GM19455 (cell line): Measurements from ENCODE around the gene ITGB1BP1.
"Not testable (repeated sequence)": the region's sequence is repeated elsewhere in the genome, so short reads cannot be mapped to it uniquely, and the experiment has no call there.

Experiments
- ATAC-seq: cut with Tn5 transposase; IDR thresholded peaks from one replicate; pipeline ENCODE4 v1.9.1; 2021; ENCODE audit not compliant: unreplicated experiment

The ITGB1BP1 gene

DNA sequence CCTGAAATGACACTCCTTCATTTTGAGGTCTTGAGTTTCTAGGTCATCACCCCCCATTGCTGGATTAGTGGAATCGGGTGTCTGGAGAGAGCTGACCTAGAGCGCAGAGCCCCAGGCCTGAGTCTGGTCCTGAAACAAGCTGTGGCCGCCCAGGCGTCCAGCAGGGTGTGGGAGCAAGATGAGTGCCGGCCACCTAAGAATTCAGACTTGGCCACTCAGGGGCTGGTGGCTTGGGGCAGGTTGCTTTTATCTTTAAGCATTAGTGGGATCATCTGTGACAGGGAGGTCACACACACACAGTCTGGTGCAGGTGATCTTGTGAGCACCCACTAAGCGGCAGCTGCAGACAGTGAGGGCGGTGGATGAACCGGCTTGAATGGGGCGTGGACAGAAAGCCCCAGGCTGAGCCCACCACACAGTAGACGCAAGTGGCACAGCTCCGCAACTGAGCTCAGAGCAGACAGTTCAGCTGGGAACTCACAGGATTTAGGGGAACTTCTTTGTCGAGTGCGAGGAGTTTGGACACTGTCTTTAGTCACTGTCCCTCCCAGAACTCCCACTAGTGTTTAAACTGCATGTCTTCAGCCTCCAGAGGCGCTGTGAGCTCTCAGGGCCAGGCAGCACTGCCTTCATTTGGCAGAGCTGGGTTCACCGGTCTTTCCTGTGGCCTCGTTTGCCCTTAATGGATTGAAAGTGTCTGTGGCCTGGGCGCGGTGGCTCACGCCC is 21.5 kb downstream of the ITGB1BP1 start:
- ATAC-seq = no peak

DNA sequence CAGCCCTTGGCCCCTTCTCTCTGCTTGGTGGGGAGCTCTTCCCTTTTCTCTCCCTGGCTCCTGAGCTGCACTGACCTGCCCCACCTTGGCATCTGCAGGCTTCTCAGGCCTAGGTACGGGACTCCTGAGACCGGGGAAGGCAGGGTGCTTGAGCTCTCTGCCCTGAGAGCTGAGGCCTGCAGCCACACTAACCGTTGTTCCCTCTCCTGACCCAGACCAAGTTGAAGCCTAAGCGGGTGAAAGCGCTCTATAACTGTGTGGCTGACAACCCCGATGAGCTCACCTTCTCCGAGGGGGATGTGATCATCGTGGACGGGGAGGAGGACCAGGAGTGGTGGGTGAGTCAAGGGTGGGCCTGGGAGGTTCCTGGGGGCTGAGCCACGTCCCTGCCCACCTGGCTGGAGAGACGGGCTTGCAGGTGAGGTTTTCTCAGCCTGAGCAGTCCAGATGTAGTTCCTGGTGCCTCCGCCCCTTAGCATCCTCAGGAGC is 22.2 kb downstream of the ITGB1BP1 start:
- no peak for ATAC-seq

DNA sequence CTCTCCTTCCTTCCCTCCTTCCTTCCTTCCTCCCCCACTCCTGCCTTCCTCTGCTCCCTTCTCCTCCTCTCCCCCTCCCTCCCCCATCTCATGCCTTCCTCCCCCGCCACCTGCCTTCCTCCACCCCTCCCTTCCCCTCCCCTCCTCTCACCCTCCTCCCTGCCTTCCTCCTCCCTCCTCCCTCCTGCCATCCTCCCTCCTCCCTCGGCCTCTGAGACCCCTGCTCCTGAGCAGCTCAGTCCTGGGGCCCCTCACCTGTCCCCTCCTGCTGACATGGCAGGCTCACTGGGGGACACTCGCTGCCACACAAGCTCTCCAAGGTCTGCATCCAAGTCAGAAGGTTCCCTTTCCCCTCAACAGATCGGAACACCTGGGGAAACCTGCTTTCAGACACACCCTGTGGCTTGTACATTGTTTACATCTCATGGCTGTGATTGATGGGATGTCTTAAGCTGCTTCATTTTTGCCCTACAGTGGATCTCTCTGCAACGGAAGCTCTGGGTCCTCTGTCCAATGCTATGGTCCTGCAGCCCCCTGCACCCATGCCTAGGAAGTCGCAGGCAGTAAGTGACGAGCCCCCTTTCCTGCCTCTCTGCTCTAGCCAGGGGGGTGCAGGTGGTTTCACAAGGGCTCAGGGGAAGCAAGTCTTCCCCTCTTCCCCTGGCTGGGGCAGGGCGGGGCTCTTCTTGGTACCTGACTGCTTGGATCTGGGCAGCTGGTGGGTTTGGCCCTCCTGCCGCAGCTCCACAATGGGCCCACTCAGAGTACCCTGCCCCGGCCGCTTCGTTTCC is 22.9 kb downstream of the ITGB1BP1 start:
- no peak for ATAC-seq

DNA sequence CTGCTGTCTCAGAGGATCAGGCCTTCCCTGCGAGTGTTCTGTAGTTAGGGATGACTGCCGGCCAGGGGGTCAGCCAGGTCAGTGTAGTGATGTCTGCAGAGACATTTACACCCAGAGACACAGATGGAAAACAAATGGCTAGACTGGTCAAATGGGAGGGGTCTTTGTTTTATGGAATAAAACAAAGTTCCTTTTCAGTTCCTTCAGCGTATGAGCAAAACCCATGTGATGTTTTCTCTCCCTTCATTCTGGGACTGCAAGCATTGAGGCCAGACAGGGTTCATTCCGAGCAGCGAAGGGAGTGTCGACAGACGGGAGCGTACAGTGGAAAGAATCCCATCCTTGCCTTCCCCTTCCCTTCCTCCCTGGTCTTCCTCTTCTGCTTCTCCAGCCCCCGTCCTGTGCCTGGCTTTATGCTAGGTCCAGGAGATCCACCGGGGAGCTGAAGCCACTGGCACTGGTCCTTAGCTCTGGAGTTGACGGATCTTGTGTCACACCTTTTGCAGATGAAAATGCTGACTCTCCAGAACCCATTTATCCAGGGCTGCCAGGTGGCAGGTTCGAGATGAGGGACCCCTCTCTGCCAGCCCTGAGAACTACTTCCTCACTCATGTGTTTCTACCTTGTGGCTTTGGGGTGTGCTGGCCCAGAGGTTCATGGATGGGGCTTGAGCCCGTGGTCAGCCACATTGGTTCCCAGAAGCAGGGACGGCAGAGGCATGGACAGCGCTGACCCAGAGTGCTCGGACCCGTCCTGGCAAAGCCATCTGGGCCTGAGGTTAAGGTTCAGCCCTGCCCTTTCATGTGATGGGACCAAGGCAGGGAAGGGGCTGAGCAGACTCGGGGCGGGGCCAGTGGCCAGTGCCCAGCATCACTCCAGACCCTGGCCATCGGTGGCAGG is 24.2 kb downstream of the ITGB1BP1 start:
- no peak for ATAC-seq

DNA sequence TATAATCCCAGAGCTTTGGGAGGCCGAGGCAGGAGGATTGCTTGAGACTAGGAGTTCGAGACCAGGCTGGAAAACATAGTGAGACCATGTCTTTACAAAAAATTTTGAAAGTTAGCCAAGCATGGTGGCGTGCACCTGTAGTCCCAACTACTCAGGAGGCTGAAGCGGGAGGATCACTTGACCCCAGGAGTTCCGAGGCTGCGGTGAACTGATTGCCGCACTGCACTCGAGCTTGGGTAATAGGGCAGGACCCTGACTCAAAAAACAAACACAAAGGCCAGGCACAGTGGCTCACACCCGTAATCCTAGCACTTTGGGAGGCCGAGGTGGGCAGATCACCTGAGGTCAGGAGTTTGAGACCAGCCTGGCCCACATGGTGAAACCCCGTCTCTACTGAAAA is 25.1 kb downstream of the ITGB1BP1 start:
- ATAC-seq = not testable (repeated sequence)

DNA sequence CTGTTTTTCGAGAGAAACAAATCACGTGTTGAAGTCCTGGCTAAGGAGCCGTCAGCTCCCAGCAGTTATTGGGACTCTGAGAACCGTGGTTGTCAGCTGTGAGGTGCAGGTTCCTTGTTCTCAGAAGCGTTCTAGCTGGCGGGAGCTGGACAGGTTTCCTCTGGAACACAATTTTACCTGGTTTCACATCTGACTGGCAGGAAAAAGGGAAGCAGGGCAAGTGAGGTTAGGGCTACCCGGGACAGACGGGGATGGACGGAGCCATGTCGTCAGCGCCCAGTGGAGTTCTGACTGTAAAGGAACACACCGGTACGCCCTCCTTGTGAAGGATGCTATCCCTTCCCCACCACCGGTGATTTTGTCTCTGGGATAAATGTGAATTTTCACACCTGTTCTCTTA is 26.1 kb downstream of the ITGB1BP1 start:
- ATAC-seq = no peak

DNA sequence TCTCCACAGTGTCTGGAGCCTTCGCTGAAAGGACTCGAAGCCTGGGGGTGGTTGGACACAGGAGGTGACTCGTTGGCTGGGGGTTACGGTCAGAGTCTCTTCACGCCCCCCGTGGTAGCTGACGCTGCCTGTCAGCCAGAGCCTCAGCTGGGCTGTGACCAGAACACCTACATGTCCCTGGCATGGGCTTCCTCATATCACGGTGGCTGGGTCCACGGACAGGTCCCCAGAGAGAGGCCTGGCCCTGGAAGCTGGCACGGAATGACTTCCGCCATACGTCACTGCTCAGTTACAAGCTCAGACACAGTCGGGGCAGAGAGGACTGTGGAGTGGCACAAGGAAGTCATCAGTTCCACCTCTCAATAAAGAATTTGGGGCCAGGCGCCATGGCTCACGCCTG is 28.5 kb downstream of the ITGB1BP1 start:
- ATAC-seq = no peak

DNA sequence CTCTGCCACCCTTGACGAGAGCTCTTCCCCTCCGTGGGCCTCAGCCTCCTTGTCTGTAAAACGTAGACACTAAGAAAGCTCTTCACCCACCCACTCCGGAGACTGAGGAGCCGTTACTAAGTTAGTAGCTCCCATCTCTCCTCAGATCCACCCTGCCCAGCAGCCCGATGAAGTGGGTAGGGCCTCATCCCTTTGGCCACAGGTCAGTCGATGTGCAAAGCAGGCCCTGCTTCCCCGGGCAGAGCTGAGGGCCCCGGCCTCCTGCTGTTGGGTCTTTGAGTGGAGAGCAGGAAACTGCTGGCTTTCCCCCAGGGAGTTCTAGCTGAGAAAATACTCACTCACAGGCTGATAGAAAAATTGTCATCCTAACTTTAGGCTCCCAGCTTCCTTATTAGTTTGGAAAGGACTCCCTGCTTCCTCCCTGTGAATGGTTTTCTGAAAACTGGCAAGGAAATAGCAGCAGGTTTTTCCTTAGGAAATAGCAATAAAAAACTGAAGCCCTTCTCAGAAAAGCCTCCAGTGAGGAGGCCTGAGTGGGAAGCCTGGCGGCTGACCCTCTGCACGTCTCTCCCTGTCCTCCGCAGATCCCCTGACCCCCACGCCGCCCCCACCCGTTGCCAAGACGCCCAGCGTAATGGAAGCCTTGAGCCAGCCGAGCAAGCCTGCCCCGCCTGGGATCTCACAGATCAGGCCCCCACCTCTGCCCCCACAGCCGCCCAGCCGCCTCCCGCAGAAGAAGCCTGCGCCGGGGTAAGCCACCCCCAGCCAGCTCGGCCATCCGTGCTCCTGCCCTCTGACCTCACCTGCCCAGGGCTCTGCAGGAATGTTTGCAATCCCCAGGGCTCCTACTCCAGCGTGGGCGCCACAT is 30.2 kb downstream of the ITGB1BP1 start:
- ATAC-seq = no peak

DNA sequence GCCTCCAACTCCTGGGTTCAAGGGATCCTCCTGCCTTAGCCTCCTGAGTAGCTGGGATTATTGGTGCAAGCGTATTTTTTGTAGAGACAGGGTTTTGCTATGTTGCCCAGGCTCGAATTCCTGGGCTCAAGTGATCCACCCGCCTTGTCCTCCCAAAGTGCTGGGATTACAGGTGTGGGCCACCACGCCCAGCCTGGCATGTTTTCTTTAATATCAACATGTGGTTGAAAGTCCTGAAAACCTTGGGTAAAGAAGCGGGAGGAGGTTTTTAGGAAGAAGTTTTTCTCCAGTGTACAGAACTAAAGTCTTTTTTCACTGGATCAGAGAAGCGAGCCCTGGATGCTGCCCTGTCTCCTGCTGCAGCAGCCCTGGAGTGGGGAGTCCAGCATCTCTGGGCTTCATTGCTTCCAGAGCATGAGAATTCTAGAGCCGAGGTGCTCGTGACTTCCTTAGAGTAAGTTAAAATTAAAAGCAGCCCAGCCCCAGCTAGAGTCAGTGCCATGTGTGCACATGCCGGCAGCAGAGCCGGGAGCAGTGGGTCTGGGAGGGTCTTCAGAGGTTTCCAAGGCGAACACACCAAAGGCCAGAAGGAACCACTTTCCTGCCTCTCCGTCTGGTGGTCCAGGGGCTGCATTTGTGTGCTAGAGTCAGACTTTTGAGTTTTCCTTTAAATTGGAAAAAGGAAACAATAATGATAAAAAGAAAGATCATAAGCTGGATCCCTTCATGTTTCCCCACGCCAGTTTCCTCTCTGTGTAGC is 31.2 kb downstream of the ITGB1BP1 start:
- no peak for ATAC-seq

DNA sequence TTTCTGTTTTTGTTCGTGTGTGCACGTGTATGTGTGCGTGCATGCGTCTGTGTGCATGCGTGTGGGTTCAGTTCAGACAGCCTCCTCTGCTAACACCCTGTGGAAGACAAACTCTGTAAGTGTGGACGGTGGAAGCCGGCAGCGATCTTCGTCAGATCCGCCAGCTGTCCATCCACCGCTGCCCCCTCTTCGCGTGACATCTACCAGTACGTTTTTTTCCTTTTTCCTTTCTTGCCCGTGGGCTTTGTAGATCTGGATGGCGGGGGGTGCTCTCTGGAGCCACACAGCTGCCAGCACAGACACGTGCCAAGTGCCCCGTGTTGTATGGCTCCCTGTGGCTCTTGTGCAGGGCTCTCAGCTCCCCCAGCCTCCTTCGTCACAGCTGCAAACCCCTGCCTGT is 32.3 kb downstream of the ITGB1BP1 start:
- no peak for ATAC-seq

DNA sequence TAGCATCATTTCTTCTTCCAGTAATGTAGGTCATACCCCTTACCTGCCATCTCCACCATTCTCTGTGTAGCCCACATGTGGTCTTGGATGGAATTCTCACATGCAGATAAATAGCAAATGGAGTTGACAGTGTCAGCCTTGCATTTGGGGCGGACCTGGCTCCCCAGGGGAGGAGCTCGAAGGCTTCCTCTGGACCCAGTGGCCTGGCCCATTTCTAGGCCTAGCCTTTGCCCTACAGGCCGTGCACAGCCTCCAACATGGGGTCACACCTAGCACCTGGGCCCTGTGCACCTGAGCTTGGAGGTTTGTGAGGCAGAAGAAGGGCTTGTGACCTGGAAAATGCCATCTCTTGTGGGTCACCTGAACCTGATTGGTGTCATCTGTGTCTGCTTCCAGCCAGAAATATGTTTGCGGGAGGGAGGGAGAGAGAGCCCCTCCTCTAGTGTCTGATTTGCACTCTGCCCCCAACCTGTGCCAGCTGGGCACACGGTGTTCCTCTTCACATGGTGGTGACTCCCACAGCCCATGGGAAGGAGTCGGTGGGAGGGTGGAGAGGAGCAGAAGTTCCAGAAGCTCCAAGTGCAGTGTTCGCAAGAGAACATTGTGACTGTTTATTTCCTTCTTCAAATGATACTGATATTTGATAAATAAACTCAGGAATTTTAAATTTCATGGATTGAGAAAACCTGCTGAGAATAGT is 33.0 kb downstream of the ITGB1BP1 start:
- ATAC-seq = no peak

DNA sequence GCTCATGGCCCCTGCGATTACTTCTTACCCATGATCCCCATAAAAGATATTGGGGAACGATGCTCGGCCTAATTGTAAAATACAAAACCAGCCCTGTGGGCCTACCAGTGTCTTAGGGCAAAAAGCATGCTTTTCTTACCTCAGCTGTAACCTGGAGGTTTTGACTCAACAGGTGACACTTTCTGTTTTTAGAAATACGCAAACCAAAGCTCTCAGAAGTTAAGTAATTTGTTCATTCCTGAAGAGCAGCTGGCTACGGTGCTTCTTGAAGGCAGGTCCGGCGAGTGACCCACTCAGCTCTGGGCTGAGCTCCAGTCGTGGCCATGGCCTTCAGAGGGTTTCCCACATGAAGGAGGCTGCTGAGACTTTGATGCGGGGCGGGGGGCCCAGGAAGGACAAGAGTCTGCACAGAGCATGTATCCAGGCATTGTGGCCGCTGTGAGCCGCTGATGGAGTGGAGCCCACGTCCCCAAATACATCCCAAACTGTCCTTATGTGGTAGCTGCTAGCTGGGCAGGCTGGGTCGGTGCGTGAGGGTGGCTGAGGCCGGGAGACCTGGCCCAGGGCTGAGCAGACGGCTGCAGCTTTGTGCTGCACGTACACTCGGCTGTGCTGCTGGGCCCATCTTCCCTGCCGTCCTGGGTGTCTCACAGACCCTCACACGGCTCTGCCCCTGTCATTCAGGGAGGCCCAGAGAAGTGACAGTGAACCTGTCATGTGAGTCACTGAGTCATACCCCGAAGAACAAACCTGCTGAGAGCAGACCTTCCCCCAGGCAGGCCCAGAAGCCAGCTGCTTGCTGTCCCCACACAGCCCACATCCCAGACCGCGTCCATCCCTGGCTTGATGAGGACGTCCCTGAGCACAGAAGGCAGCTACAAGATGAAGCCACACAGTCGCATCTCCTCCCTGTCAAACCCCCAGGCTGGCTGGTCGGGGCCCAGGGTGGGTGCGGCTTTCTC is 34.1 kb downstream of the ITGB1BP1 start:
- ATAC-seq = no peak

DNA sequence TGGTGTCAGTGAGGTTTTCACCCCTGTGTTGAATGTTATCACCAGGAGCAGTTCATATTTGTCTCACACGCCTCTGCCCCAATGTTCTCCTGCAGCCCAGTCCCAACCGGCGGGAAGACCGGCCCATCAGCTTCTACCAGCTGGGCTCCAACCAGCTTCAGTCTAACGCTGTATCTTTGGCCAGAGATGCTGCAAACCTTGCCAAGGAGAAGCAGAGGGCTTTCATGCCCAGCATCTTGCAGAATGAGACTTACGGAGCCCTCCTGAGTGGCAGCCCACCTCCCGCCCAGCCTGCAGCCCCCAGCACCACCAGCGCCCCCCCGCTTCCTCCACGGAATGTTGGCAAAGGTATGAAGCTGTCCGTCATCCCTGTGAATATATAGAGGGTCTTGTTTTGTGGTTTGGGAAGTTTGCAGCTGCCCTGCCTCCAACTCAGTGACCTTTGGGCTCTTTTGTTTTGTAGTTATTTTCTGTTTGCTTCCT is 35.1 kb downstream of the ITGB1BP1 start:
- no peak for ATAC-seq

DNA sequence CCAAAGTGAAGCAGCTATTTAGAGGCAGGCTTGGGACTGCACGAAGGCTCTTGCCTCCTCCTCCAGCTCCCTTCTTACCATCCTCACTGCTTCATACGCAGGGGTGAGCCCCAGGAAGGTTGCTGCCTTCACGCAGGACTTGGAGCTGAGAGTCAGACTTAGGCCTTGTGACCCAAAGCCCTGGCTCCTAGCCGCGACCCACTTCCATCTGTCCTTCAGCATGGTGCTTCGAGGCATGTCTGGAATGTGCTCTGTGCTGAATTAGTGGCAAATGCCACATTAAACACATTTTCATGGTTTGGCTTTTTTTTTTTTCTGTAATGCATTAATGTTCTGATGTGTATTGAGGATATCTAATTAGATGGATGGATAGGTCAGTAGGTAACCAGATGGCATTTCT is 37.5 kb downstream of the ITGB1BP1 start:
- no peak for ATAC-seq

DNA sequence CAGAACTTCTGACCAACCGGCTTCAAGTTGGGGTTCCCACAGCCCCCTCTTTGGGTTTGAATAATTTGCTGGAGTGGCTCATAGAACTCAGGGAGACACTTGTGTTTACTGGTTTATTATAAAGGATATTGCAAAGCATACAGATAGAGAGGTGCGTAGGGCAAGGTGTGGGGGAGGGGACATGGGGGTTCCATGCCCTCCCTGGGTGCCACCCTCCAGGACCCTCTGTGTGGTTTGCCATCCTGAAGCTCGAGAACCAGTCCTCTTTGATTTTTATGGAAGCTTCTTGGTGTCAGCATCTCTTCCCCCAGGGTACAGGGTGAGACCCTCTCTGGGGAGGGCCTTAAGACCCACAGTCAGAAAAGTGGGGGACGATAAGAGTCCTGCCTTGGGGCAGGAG is 38.8 kb downstream of the ITGB1BP1 start:
- no peak for ATAC-seq

DNA sequence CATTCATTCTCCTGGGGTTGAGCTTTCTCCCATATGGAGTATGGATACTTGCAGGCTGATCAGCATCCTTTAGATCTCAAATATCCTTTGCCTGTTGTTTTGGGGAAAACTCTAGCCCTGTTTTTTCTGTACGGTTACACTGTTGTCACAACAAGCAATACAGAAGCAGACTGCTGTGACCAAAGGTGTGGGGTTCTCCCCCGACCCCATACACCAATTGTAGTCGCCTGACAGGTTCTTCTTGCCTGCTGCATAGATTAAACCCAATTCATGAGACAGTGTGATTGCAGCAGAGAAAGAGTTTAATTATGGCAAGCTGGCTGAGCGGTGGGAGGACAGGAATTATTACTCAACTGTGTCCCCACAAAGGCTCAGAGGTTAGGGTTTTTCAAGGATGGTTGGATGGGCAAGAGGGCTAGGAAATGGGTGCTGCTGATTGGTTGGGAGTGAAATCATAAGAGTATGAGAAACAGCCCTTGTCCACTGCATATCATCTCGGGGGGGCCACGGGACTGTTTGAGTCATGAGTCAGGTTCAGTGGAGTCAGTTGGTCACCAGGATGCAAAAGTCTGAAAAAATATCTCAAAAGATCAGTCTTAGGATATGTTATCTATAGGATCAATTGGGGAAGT is 40.6 kb downstream of the ITGB1BP1 start:
- ATAC-seq = no peak
